HCT116 (cell line): ENCODE data around the gene FIBCD1. TPM values are rescaled to one million over a fixed set of nuclear protein-coding genes. Genes with fewer than 3 reads are reported as not detected.

ENCODE experiments used
- ATAC-seq: fragments of 200-7000 bp; cut with Tn5 transposase; 2 replicates; pipeline ENCODE4 v1.9.1; 2020; ENCODE audit warnings: mild to moderate bottlenecking, moderate library complexity
- BruUV-seq: library from RNA; stranded (reverse); fragments of 400-500 nt; replicated peaks from 2 replicates; lab custom pipeline; 2021; lab: Mats Ljungman, UMichigan
- CTCF ChIA-PET: fragments of 300-600 bp; sonication (Branson Sonifier 250); formaldehyde crosslinking; loops from one replicate; lab custom pipeline; 2021; ENCODE audit warnings: antibody characterized with exemption; lab: Charles Lee
- POLR2A ChIA-PET: fragments of 300-600, 350-600 bp; sonication (Branson Sonifier 250); formaldehyde crosslinking; loops from one replicate; lab custom pipeline; 2021; ENCODE audit warnings: antibody characterized with exemption; lab: Charles Lee
- RAD21 ChIA-PET, 2 experiments: fragments of 300-600 bp; sonication (Branson Sonifier 250); formaldehyde crosslinking; loops; one replicate each; lab custom pipeline; 2023; ENCODE audit warnings: low total read pairs in 2 of 2; ENCODE audit not compliant: uncharacterized antibody in 2 of 2, unreplicated experiment in 2 of 2, low non-redundant PET in 1 of 2; lab: Charles Lee
- DNase-seq: peaks from one replicate; pipeline ENCODE4 v3.0.0-alpha.2; 2010; ENCODE audit warnings: low read depth, low spot score
- H2AFZ ChIP-seq: fragments of 200-600 bp; shearing (Covaris generic), sonication (generic); 2 replicates; pipeline ENCODE4 v1.6.1; 2017; ENCODE audit warnings: low read depth, mixed run types, mixed read lengths, antibody characterized with exemption, low read length; ENCODE audit not compliant: poor library complexity, severe bottlenecking
- H3K27ac ChIP-seq: 2 replicates; pipeline ENCODE4 v1.5.1; 2012; ENCODE audit warnings: low read depth, low read length
- H3K27me3 ChIP-seq: fragments of 200-600 bp; sonication (generic); 2 replicates; pipeline ENCODE4 v1.6.1; 2016; ENCODE audit warnings: mixed run types, low read length, mixed read lengths; ENCODE audit not compliant: insufficient read depth
- H3K36me3 ChIP-seq, 2 experiments: fragments of 200-500 bp in 1 of 2; fragments of 200-600 bp in 1 of 2; sonication (Bioruptor generic) in 1 of 2; sonication (generic) in 1 of 2; 2 replicates each; pipeline versions ENCODE4 v1.5.1 to v1.6.1; 2014 to 2016; ENCODE audit warnings: low read length in 2 of 2, inconsistent platforms in 1 of 2, mixed read lengths in 1 of 2, mixed run types in 1 of 2; ENCODE audit not compliant: insufficient read depth in 2 of 2, control insufficient read depth in 1 of 2
- H3K4me1 ChIP-seq, 2 experiments: fragments of 200-600 bp in 1 of 2; sonication (generic) in 1 of 2; 2 replicates each; pipeline versions ENCODE4 v1.5.1 to v1.6.1; 2012 to 2017; ENCODE audit warnings: low read length in 2 of 2, inconsistent platforms in 1 of 2, mild to moderate bottlenecking in 1 of 2, mixed read lengths in 1 of 2, mixed run types in 1 of 2, moderate library complexity in 1 of 2; ENCODE audit not compliant: insufficient read depth in 2 of 2, control insufficient read depth in 1 of 2
- H3K4me2 ChIP-seq: fragments of 200-600 bp; sonication (generic); 2 replicates; pipeline ENCODE4 v1.6.1; 2017; ENCODE audit warnings: mixed run types, low read length, mixed read lengths
- H3K4me3 ChIP-seq, 2 experiments: fragments of 200-600 bp in 1 of 2; sonication (generic) in 1 of 2; replicated peaks in 1 of 2; 2 replicates each; pipeline ENCODE4 v1.5.1; 2011 to 2016; ENCODE audit warnings: low read length in 2 of 2, control low read depth in 1 of 2, low read depth in 1 of 2, mild to moderate bottlenecking in 1 of 2, mixed read lengths in 1 of 2, mixed run types in 1 of 2
- H3K79me2 ChIP-seq: fragments of 200-600 bp; sonication (generic); 2 replicates; pipeline ENCODE4 v1.6.1; 2017; ENCODE audit warnings: mild to moderate bottlenecking, mixed run types, low read length, moderate library complexity, mixed read lengths; ENCODE audit not compliant: insufficient read depth
- H3K9ac ChIP-seq: fragments of 200-600 bp; sonication (generic); 2 replicates; pipeline ENCODE4 v1.6.1; 2016; ENCODE audit warnings: low read length, mixed read lengths
- H3K9me2 ChIP-seq: fragments of 200-600 bp; sonication (generic), shearing (Covaris generic); 2 replicates; pipeline ENCODE4 v1.6.1; 2017; ENCODE audit warnings: mixed run types, mild to moderate bottlenecking, moderate library complexity; ENCODE audit not compliant: insufficient read depth
- H3K9me3 ChIP-seq, 2 experiments: fragments of 200-500 bp in 1 of 2; fragments of 200-600 bp in 1 of 2; sonication (Bioruptor generic) in 1 of 2; sonication (generic) in 1 of 2; 2 replicates each; pipeline ENCODE4 v1.6.1; 2014 to 2017; ENCODE audit warnings: low read length in 2 of 2, mixed read lengths in 2 of 2, inconsistent platforms in 1 of 2, low read depth in 1 of 2, mild to moderate bottlenecking in 1 of 2, mixed run types in 1 of 2, moderate library complexity in 1 of 2; ENCODE audit not compliant: control insufficient read depth in 1 of 2, insufficient read depth in 1 of 2
- H4K20me1 ChIP-seq: fragments of 200-600 bp; sonication (generic), shearing (Covaris generic); 2 replicates; pipeline ENCODE4 v1.6.1; 2017; ENCODE audit warnings: mixed run types, mild to moderate bottlenecking, moderate library complexity; ENCODE audit not compliant: insufficient read depth
- CEBPB ChIP-seq: IDR thresholded peaks from 2 replicates; pipeline ENCODE4 v1.6.1; 2012; ENCODE audit warnings: low read depth
- EGR1 ChIP-seq: IDR thresholded peaks from 2 replicates; pipeline ENCODE4 v1.6.1; 2012; ENCODE audit warnings: low read depth
- POLR2A ChIP-seq: IDR thresholded peaks from 2 replicates; pipeline ENCODE4 v1.7.0; 2011; ENCODE audit warnings: borderline replicate concordance; ENCODE audit not compliant: insufficient read depth, insufficient read length; ENCODE audit errors: extremely low read depth
- SRF ChIP-seq: IDR thresholded peaks from 2 replicates; pipeline ENCODE4 v1.6.1; 2012; ENCODE audit warnings: low read depth
- YY1 ChIP-seq: IDR thresholded peaks from 2 replicates; pipeline ENCODE4 v1.6.1; 2011; ENCODE audit warnings: low read length, low read depth, moderate library complexity, mild to moderate bottlenecking; ENCODE audit not compliant: insufficient replicate concordance; ENCODE audit errors: extremely low read depth
- ZNF274 ChIP-seq: fragments of 200-500 bp; sonication (Bioruptor generic); IDR thresholded peaks from 2 replicates; pipeline ENCODE4 v1.6.1; 2014; ENCODE audit warnings: mild to moderate bottlenecking, low read depth, low read length, inconsistent platforms
- intact Hi-C: fragments of 100-400 bp; cut with micrococcal nuclease; formaldehyde crosslinking; loops from 2 replicates; pipeline ENCODE4 v1.10.0; 2022
- total RNA-seq: library from RNA; stranded (reverse); gene quantifications from one replicate; pipeline ENCODE4 v1.2.1, GENCODE V29; 2021; ENCODE audit not compliant: unreplicated experiment
- TF ChIP-seq, protein P1 (sequence below): IDR thresholded peaks from 2 replicates; pipeline ENCODE4 v1.6.1; 2012
- TF ChIP-seq, protein P2 (sequence below): IDR thresholded peaks from 2 replicates; pipeline ENCODE4 v1.6.1; 2012; ENCODE audit warnings: low read depth
- TF ChIP-seq, protein P3 (sequence below), 3 experiments: fragments of 200-600 bp in 1 of 3; sonication (generic) in 1 of 3; IDR thresholded peaks in 2 of 3; conservative IDR thresholded peaks in 1 of 3; 2 replicates each; pipeline ENCODE4 v1.5.1; 2012 to 2017; ENCODE audit warnings: low read depth in 2 of 3, low read length in 2 of 3, antibody characterized with exemption in 1 of 3, borderline replicate concordance in 1 of 3, control low read depth in 1 of 3, mild to moderate bottlenecking in 1 of 3, mixed read lengths in 1 of 3, mixed run types in 1 of 3, moderate library complexity in 1 of 3; ENCODE audit not compliant: insufficient read depth in 1 of 3
- TF ChIP-seq, protein P4 (sequence below): IDR thresholded peaks from 2 replicates; pipeline ENCODE4 v1.6.1; 2012

FIBCD1 gene
- total RNA-seq, 1 experiment from 2014 or later: 26.1 TPM

DNA sequence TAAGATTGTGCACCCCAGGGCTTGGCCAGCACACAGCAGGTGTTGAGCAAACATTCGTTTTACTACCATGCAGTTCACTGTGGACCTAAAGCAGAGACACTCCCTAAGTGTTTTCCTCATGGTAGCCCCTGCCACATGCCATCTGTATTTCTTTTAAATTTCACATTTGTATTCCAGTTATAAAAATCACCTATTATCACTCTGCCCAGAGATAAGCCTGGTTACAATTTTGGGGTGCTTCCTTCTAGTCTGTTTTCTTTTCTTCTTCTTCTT is 10.9 kb upstream of the FIBCD1 start:
- Histone ChIP-seq H3K4me2 (no peak overlapping the region), H3K27me3 (no peaks in the 10 kb centered on the region), H3K9me3 (peaks cover 5% of the 10 kb centered on the region in 2 experiments; a peak in 2 of 4 replicates), H3K27ac (no peak overlapping the region), H3K9ac (no peak overlapping the region), H2AFZ (no peak overlapping the region), H4K20me1 (no peaks in the 10 kb centered on the region), H3K79me2 (no peaks in the 10 kb centered on the region), H3K36me3 (no peaks in the 10 kb centered on the region), H3K4me3 (no peak overlapping the region), H3K9me2 (no peaks in the 10 kb centered on the region), H3K4me1 (peaks cover 7 to 22% of the 10 kb centered on the region in 2 experiments)
- CTCF ChIA-PET: no interaction called here
- POLR2A ChIA-PET: no interaction called here
- RAD21 ChIA-PET: no interaction called here
- ATAC-seq: no peak
- TF ChIP-seq, protein P1, sequence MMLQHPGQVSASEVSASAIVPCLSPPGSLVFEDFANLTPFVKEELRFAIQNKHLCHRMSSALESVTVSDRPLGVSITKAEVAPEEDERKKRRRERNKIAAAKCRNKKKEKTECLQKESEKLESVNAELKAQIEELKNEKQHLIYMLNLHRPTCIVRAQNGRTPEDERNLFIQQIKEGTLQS: no peak
- no peak for TF ChIP-seq CEBPB
- TF ChIP-seq, protein P2, sequence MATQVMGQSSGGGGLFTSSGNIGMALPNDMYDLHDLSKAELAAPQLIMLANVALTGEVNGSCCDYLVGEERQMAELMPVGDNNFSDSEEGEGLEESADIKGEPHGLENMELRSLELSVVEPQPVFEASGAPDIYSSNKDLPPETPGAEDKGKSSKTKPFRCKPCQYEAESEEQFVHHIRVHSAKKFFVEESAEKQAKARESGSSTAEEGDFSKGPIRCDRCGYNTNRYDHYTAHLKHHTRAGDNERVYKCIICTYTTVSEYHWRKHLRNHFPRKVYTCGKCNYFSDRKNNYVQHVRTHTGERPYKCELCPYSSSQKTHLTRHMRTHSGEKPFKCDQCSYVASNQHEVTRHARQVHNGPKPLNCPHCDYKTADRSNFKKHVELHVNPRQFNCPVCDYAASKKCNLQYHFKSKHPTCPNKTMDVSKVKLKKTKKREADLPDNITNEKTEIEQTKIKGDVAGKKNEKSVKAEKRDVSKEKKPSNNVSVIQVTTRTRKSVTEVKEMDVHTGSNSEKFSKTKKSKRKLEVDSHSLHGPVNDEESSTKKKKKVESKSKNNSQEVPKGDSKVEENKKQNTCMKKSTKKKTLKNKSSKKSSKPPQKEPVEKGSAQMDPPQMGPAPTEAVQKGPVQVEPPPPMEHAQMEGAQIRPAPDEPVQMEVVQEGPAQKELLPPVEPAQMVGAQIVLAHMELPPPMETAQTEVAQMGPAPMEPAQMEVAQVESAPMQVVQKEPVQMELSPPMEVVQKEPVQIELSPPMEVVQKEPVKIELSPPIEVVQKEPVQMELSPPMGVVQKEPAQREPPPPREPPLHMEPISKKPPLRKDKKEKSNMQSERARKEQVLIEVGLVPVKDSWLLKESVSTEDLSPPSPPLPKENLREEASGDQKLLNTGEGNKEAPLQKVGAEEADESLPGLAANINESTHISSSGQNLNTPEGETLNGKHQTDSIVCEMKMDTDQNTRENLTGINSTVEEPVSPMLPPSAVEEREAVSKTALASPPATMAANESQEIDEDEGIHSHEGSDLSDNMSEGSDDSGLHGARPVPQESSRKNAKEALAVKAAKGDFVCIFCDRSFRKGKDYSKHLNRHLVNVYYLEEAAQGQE: no peak
- no peak for TF ChIP-seq POLR2A
- TF ChIP-seq, protein P3, sequence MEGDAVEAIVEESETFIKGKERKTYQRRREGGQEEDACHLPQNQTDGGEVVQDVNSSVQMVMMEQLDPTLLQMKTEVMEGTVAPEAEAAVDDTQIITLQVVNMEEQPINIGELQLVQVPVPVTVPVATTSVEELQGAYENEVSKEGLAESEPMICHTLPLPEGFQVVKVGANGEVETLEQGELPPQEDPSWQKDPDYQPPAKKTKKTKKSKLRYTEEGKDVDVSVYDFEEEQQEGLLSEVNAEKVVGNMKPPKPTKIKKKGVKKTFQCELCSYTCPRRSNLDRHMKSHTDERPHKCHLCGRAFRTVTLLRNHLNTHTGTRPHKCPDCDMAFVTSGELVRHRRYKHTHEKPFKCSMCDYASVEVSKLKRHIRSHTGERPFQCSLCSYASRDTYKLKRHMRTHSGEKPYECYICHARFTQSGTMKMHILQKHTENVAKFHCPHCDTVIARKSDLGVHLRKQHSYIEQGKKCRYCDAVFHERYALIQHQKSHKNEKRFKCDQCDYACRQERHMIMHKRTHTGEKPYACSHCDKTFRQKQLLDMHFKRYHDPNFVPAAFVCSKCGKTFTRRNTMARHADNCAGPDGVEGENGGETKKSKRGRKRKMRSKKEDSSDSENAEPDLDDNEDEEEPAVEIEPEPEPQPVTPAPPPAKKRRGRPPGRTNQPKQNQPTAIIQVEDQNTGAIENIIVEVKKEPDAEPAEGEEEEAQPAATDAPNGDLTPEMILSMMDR (IDR thresholded peaks at IDR 0.05 in 2 of 3, conservative IDR thresholded peaks at IDR 0.05 in 1 of 3; ENCODE audit: borderline replicate concordance in 1 of 3, insufficient read depth in 1 of 3, low read depth in 2 of 3, low read length in 2 of 3): no peak
- TF ChIP-seq ZNF274: no peak
- TF ChIP-seq, protein P4, sequence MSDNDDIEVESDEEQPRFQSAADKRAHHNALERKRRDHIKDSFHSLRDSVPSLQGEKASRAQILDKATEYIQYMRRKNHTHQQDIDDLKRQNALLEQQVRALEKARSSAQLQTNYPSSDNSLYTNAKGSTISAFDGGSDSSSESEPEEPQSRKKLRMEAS: no peak
- no peak for TF ChIP-seq EGR1
- no peak for TF ChIP-seq SRF
- no peak for TF ChIP-seq YY1
- BruUV-seq: no TSS peak
- no peak for DNase-seq
- intact Hi-C loops: no loop called here
